ENCODE results near the gene TMEM135.
"Not testable (repeated sequence)": the region's sequence is repeated elsewhere in the genome, so short reads cannot be mapped to it uniquely, and the experiment has no call there.

The TMEM135 gene

GRCh38 chr11:87020764-87021365 is 16.9 kb upstream of the TMEM135 start:
- Histone ChIP-seq H3K9ac (ENCODE audit: low read depth, low read length) (no peak overlapping the region), H3K4me1 (ENCODE audit: insufficient read depth, low read length) (peaks cover 14% of the 10 kb centered on the region; the same call in 1 of the 2 replicates), H3K9me3 (ENCODE audit: insufficient read depth, low read depth, low read length) (0 out of 2 replicates have a peak, but pooled peaks cover 6% of the 10 kb centered on the region), H3K27me3 (ENCODE audit: insufficient read depth, low read length) (no peaks in the 10 kb centered on the region), H3K4me3 (ENCODE audit: low read length) (no peak overlapping the region), H3K36me3 (ENCODE audit: insufficient read depth, low read length) (no peaks in the 10 kb centered on the region), H3K27ac (ENCODE audit: low read depth, low read length) (no peak overlapping the region)
- 90% methylated on average over 3 of the region's 3 CpGs for WGBS

- Histone ChIP-seq H3K9ac (ENCODE audit: low read depth, low read length) (no peak overlapping the region), H3K27ac (ENCODE audit: low read depth, low read length) (no peak overlapping the region), H3K9me3 (ENCODE audit: insufficient read depth, low read depth, low read length) (0 out of 2 replicates have a peak, but pooled peaks cover 6% of the 10 kb centered on the region), H3K27me3 (ENCODE audit: insufficient read depth, low read length) (no peaks in the 10 kb centered on the region), H3K36me3 (ENCODE audit: insufficient read depth, low read length) (no peaks in the 10 kb centered on the region), H3K4me1 (ENCODE audit: insufficient read depth, low read length) (peaks cover 10% of the 10 kb centered on the region; the same call in 1 of the 2 replicates), H3K4me3 (ENCODE audit: low read length) (no peak overlapping the region)
- WGBS, result 78% methylated on average over 1 of the region's 1 CpG
These were observed 15.5 kb upstream of the TMEM135 start for GRCh38 chr11:87022254-87022653.

- Histone ChIP-seq H3K27ac (ENCODE audit: low read depth, low read length) (no peak overlapping the region), H3K27me3 (ENCODE audit: insufficient read depth, low read length) (no peaks in the 10 kb centered on the region), H3K9ac (ENCODE audit: low read depth, low read length) (no peak overlapping the region), H3K4me3 (ENCODE audit: low read length) (no peak overlapping the region), H3K4me1 (ENCODE audit: insufficient read depth, low read length) (peaks cover 10% of the 10 kb centered on the region; the same call in 1 of the 2 replicates), H3K9me3 (ENCODE audit: insufficient read depth, low read depth, low read length) (0 out of 2 replicates have a peak, but pooled peaks cover 6% of the 10 kb centered on the region), H3K36me3 (ENCODE audit: insufficient read depth, low read length) (no peaks in the 10 kb centered on the region)
- 92% methylated on average over 3 of the region's 3 CpGs for WGBS
These were observed 15.0 kb upstream of the TMEM135 start for GRCh38 chr11:87022738-87023137.

DNA sequence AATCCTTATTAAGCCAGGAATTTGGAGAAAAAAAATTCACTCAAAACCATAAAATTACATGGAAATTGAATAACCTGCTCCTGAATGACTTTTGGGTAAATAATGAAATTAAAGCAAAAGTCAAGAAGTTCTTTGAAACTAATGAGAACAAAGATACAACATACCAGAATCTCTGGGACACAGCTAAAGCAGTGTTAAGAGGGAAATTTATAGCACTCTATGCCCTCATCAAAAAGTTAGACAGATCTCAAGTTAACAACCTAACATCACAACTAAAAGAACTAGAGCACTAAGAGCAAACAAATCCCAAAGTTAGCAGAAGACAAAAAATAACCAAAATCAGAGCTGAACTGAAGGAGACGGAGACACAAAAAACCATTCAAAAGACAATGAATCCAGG is 11.3 kb upstream of the TMEM135 start:
- H3K27ac ChIP-seq (ENCODE audit: low read depth, low read length); H3K27me3 ChIP-seq (ENCODE audit: insufficient read depth, low read length); H3K36me3 ChIP-seq (ENCODE audit: insufficient read depth, low read length); H3K4me3 ChIP-seq (ENCODE audit: low read length); H3K9ac ChIP-seq (ENCODE audit: low read depth, low read length); H3K4me1 ChIP-seq (ENCODE audit: insufficient read depth, low read length); H3K9me3 ChIP-seq (ENCODE audit: insufficient read depth, low read depth, low read length): not testable (repeated sequence)
- no CpG with 5 or more reads among the region's 1 CpG for WGBS

DNA sequence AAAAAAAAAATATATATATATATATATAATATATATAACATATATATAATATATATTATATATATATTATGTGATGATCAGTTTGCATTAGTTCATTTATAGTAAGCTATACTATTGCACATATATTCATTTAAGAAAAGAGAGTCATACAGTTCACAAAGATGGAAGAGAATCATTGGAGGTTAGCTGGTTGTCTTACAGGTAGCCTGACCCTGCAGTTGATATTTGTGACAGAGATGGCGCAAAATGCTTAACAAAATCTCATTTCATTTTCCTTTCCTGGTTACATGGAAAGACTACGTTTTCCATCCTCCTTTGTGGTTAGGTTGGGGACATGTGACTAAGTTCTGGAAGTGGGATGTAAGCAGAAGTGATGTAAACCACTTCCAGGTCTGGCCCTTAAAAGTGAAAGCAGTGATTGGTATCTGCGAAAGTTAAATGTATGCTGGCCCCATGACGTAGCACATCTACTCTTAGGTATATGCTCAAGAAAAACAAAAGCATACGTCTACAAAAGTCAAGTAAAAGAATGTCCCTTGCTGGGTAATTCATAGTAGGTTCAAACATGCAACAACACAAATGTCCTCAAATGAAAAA is 7.2 kb upstream of the TMEM135 start:
- peaks cover 7% of the 10 kb centered on the region; the same call in 1 of the 2 replicates for H3K4me1 ChIP-seq (ENCODE audit: insufficient read depth, low read length)
- H3K9me3 ChIP-seq (ENCODE audit: insufficient read depth, low read depth, low read length), result no peaks in the 10 kb centered on the region
- no peak overlapping the region for H3K4me3 ChIP-seq (ENCODE audit: low read length)
- no peak overlapping the region for H3K9ac ChIP-seq (ENCODE audit: low read depth, low read length)
- 93% methylated on average over 5 of the region's 5 CpGs for WGBS
- no peak overlapping the region for H3K27ac ChIP-seq (ENCODE audit: low read depth, low read length)
- no peaks in the 10 kb centered on the region for H3K27me3 ChIP-seq (ENCODE audit: insufficient read depth, low read length)
- H3K36me3 ChIP-seq (ENCODE audit: insufficient read depth, low read length), result no peaks in the 10 kb centered on the region

DNA sequence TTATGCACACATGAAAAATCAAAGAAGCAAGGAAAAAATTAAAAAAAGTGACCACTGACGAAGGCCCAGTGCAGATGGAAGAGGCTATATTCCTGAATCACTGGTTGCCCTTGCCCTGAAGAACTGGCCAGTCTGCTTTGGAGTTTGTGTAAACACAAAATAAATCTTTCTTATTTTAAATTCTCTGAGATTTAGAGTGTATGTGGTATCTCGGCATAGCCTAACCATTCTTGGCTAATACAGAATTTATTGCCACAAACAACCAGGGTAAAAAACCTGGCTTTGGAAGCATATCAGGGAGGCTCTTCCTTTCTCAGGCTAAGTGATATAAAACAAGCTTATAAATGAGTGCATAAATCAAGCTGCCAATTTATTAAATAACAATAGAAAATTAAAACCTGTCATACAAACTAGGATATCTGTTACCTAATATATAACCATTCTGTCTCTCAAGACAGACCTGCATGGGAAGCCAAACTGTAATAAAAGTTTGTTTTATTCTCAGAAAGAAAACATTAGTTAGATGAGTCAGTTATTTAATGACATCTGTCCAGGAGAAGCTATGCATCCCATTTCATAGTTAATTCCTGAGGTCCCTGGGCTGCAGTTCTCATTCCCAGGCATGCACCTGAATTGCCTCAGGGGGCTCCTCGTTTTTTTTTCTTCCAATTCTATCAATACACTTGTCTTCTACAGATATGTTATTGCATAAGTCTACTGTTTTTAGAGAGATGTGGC is 6.1 kb upstream of the TMEM135 start:
- no peaks in the 10 kb centered on the region for H3K27me3 ChIP-seq (ENCODE audit: insufficient read depth, low read length)
- WGBS, result 100% methylated on average over 1 of the region's 3 CpGs
- no peaks in the 10 kb centered on the region for H3K9me3 ChIP-seq (ENCODE audit: insufficient read depth, low read depth, low read length)
- H3K4me1 ChIP-seq (ENCODE audit: insufficient read depth, low read length), result peaks cover 14% of the 10 kb centered on the region
- no peak overlapping the region for H3K27ac ChIP-seq (ENCODE audit: low read depth, low read length)
- H3K36me3 ChIP-seq (ENCODE audit: insufficient read depth, low read length), result no peaks in the 10 kb centered on the region
- no peak overlapping the region for H3K4me3 ChIP-seq (ENCODE audit: low read length)
- H3K9ac ChIP-seq (ENCODE audit: low read depth, low read length), result no peak overlapping the region

DNA sequence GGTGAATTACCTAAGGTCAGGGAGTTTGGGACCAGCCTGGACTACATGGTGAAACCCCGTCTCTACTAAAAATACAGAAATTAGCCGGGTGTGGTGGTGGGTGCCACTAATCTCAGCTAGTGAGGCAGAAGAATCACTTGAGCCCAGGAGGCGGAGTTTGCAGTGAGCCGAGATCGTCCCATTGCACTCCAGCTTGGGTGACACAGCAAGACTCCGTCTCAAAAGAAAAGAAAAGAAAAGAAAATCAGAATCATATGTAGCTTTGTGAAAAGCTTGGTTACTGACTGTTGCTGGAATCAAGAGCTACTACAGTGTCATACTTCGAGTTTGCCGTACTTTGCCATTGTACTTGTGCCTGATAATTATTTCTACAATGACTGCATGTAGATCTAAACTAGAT is 4.2 kb upstream of the TMEM135 start:
- Histone ChIP-seq H3K9me3 (ENCODE audit: insufficient read depth, low read depth, low read length) (no peaks in the 10 kb centered on the region), H3K27ac (ENCODE audit: low read depth, low read length) (no peak overlapping the region), H3K27me3 (ENCODE audit: insufficient read depth, low read length) (no peaks in the 10 kb centered on the region), H3K4me1 (ENCODE audit: insufficient read depth, low read length) (peaks cover 20% of the 10 kb centered on the region), H3K36me3 (ENCODE audit: insufficient read depth, low read length) (no peaks in the 10 kb centered on the region), H3K9ac (ENCODE audit: low read depth, low read length) (no peak overlapping the region), H3K4me3 (ENCODE audit: low read length) (no peak overlapping the region)
- WGBS, result 87% methylated on average over 8 of the region's 8 CpGs

DNA sequence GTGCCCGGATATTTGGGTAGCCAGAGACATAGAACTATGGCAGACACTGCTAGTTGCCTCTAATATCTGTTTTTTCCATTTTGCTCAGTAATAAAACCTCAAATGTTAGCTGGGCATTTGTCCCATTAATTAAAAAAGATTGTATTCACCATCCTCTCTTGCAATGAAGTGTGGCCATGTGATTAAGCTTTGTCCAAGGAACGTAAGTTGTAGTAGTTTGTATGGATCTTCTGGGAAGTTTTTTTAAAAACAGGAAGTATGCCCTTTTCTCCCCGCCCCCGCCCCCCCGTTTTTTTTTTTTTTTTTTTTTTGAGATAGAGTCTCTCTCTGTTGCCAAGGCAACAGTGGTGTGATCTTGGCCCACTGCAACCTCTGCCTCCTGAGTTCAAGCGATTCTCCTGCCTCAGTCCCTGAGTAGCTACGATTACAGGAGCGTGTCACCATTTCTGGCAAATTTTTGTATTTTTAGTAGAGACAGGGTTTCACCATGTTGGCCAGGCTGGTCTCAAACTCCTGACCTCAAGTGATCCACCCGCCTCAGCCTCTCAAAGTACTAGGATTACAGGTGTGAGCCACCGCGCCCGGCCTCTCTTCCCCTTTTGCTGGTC is 1.7 kb upstream of the TMEM135 start:
- Histone ChIP-seq H3K36me3 (ENCODE audit: insufficient read depth, low read length) (no peaks in the 10 kb centered on the region), H3K9ac (ENCODE audit: low read depth, low read length) (no peak overlapping the region), H3K9me3 (ENCODE audit: insufficient read depth, low read depth, low read length) (no peaks in the 10 kb centered on the region), H3K4me3 (ENCODE audit: low read length) (no peak overlapping the region), H3K27me3 (ENCODE audit: insufficient read depth, low read length) (no peaks in the 10 kb centered on the region), H3K4me1 (ENCODE audit: insufficient read depth, low read length) (peaks cover 39% of the 10 kb centered on the region), H3K27ac (ENCODE audit: low read depth, low read length) (peak overlapping the region; percentile 73; the same call in 1 of the 2 replicates)
- WGBS, result 84% methylated on average over 12 of the region's 12 CpGs

DNA sequence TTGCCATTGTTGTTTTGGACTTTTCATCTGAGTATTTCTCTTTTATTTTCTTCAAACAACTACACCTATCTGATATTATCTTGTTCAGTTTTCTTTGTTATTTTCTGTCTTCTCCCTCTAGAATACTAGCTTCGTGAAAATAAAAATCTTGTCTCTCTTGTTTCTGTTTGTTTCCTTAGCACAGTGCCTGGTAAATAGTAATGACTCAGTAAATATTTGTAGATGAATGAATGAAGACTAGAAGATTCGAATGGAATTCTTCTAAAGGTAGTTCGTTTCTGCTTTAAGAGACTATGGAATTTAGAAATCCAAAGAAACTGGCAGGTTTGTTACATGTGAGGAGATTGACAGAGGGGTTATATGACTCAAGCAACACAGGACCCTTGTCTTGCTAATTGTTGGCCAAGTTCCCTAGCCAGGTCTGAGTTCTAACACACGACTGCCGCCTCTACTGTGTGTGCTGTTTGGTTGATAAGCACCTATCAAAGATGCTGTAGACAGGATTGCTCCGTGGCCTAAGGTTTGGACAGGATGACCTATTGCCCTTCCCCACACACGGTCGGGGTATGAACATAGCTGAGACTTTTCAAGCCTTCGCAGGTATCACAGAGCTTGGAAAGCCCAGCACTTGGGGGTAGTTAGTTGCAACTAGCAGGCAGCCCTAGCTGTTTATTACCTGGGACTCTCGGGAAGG is 831 bp upstream of the TMEM135 start:
- Histone ChIP-seq H3K36me3 (ENCODE audit: insufficient read depth, low read length) (no peaks in the 10 kb centered on the region), H3K4me1 (ENCODE audit: insufficient read depth, low read length) (peaks cover 43% of the 10 kb centered on the region), H3K27me3 (ENCODE audit: insufficient read depth, low read length) (no peaks in the 10 kb centered on the region), H3K9ac (ENCODE audit: low read depth, low read length) (peak overlapping the region; percentile 78), H3K4me3 (ENCODE audit: low read length) (peak overlapping the region; percentile 79), H3K27ac (ENCODE audit: low read depth, low read length) (peak overlapping the region; percentile 73; the same call in 1 of the 2 replicates), H3K9me3 (ENCODE audit: insufficient read depth, low read depth, low read length) (no peaks in the 10 kb centered on the region)
- WGBS, result 23% methylated on average over 10 of the region's 10 CpGs

DNA sequence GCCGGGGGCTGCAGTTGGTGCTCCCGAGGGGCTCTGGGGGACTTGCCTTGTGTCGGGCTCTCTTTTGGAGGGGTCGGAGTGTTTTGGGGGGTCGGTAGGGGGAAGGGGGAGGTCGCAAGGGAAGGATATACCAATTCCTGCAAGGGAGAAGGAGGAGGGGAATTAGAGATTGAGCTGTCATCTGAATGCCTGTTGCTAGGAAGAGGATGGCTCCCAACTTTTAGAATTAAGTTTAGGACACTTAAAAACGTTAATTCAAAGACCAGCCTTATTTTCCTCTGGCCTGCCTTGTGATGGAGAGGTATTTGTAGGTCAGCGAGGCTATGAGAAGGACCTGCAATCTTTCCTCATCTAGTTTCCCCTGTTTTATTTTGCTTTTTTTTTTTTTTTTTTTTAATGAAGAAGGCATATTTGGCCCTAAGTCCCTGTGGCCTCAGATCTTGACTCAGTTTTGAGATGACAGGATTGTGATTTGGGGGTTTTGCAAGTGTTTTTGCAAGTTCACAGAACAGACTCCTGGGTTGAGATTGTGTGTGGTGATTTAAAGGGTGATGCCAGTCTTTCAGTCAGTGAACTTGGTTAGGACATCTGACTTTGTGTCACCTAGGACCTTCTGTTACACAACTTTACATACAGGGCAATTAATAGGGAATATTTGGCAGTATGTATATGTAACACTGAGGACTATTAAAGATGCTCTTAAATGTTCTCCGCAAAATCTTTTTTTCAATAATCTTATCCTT is 672 bp downstream of the TMEM135 start:
- Histone ChIP-seq H3K9me3 (ENCODE audit: insufficient read depth, low read depth, low read length) (no peaks in the 10 kb centered on the region), H3K4me3 (ENCODE audit: low read length) (peak overlapping the region; percentile 79), H3K27me3 (ENCODE audit: insufficient read depth, low read length) (no peaks in the 10 kb centered on the region), H3K4me1 (ENCODE audit: insufficient read depth, low read length) (peaks cover 41% of the 10 kb centered on the region), H3K36me3 (ENCODE audit: insufficient read depth, low read length) (no peaks in the 10 kb centered on the region; the same call in 1 of the 2 replicates), H3K27ac (ENCODE audit: low read depth, low read length) (peak overlapping the region; percentile 73), H3K9ac (ENCODE audit: low read depth, low read length) (peak overlapping the region; percentile 78)
- 0% methylated on average over 6 of the region's 9 CpGs for WGBS
